ENCODE results near the gene SHISAL2A.
A peak's percentile ranks its signal among the peaks of the same experiment; 100 is the strongest.

The SHISAL2A gene

DNA sequence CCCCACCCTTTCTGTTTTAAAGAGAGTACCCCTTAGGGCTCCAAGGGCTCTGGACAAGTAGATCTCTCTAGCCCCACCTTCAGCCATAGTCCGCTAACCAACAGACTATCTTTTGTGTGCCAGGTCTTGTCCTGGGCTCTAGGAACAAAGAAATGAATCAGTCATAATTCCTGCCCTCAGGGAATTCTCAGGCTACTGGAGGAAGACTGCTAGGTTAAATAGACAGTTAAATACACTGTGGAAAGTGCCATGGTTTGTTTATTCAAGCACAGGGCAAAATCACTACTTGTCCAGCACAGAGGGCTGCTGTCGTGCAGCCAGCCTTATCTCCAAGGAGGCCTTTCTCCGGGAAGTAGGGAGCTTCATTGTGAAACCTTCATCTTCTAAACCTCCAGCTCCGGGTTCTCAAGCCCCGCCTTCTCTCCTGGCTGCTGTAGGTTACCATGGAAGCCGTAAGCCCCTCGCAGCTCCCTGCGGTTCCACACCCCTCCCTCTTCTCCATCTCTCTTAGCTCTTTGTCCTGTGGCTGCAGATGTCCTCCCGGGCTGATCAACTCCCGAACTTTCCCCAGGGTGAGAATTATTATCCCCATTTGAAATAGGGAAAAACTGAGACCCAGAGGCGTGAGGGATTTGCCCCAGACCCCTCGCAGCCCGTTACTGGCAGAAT lies 29.8 kb downstream of the SHISAL2A start:
- DNase-seq: peak; percentile 69

DNA sequence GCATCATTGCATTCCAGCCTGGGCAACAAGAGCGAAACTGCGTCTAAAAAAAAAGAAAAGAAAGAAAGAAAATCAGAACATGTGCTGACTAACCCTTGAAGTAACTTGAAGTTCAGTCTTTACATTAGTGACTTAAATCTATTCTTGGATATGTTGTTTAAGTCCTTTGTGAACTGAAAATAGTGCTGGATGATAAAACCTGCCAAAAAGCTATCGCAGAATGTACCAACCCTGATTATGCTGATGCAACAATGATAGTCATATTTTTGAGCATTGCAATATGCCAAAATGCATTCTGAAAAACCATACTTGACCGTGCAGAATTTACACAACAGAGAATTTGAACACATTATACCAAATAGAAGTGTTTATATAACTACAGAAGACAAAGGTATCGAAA lies 30.7 kb downstream of the SHISAL2A start:
- no peak for DNase-seq

DNA sequence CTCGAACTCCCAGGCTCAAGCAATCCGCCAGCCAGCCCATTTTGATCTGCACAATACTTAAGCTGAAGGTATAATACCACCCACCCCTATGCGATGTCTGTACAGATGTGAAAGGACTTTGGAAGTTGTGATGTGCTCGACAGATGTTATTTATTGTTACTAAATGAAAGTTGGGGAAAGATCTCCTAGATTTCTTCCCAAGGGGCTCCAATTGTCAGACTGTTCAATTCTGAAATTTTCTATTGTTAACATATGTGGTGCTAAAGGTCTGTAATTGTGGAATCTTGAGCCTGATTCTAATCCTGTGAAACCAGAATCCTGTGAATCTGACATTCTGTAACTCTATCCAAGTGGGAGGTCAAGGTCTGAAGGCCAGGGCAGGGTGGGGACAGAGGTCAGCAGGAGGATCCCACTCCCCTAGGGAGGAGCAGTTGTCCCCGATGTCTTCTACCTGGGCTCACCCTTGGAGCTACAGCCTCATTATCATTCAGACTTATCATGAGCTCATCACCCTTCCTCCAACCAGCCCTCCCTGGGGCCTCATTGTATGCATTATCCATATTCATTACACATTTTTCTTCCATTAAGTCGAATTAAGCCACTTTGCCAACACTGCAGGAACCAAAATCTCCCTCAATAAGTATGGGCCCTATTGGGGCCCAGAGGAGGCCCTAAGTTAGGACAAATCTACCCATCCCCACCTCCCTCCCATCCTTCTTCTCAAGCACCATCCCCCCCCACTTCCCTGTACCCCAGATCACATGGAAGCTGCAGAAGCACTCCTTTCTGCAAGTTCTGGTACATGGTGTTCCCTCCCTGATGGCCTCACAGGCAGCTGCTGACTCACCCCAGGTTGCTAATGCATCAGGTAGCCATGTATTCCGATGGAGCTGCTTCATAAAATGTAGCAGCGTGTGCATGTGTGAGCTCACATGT lies 32.3 kb downstream of the SHISAL2A start:
- DNase-seq: peak; percentile 5

DNA sequence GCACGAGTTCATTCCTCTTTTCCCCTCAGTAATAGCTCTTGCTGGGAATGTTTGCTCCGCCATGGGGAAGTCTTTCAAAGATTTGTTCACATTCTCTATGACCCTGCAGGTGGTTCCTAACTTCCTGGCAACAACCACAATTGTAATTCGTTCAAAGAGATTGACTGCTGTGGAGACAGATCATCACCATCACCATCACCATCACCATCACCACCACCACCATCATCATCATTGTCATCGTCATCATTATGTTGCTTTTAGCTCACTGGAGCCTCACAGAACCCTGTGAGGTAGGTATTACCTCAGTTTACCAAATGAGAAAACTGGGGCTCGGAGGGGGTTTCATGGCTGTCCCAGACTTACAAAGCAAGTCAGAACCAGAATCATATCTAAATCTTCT lies 34.3 kb downstream of the SHISAL2A start:
- DNase-seq: no peak

DNA sequence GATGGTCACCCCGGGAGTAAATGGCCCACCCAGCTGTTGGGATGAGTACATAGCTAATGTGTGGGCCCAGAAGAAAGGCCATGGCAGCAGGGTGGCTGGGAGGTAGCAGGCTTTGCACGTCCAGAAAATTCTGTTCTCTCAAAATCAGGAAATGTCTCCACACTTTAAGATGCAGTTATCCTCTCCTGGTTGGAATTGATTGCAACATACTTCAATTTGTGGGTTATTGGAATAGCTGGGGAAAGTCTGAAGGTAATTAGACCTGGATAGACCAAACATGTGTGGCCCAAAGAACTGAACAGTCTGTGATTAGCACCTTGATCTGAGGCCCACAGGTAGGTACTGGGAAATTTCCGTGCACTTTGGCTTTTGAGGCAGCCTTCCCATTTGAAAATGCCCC lies 35.0 kb downstream of the SHISAL2A start:
- no peak for DNase-seq

DNA sequence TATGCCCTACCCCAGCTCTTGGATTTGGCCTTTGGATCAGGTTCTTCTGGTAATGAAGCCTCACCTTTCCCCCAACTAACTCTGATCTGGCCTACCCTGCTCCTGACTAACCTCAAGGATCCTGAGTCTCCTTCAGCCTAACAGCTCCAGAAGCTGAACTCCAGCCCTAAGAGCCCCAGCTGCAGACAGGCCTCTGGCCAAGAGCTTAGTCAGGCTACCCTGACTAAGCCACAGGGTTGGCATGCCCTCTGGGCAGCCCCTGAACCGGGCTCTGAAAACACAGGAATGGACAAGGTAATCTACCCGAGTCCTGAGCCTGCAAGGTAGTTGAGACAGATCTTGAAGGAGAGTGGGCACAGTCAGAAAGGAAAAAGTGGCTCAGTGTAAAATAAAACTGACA lies 35.7 kb downstream of the SHISAL2A start:
- DNase-seq: no peak

DNA sequence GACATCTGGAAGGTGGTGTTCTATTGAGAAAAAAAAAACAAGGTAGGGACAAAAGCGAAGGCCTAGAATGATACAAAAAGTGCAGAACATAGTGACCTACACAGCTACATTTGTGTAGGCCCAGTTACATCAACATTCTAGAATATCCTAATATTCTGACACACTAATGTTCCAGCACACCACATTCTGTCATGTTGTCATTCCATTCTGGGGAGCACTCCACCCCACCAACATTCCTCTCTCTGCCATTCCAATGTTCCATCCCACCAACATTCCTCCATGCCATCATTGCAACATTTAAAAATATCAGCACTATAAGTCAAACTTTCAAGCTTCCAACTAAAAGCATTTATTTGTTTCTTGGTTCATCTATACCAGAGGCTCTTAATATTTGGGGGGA lies 36.7 kb downstream of the SHISAL2A start:
- no peak for DNase-seq

DNA sequence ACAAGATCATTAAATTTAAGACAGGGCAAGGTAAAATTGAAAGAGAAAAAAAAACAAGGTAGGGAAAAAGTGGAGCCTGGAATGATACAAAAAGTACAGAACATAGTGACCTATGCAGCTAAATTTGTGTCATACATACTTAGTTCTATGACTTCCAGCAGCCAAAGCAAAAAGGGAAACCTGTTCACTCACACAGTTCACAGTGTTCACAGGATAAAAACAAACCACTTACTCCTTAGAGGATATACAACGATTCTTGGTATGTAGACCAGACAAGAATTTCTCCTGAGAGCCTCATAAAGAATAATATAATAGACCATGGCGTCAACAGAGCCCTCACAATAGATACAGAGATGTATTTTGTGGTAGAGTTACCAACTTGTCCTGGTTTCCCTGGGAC lies 37.6 kb downstream of the SHISAL2A start:
- no peak for DNase-seq

DNA sequence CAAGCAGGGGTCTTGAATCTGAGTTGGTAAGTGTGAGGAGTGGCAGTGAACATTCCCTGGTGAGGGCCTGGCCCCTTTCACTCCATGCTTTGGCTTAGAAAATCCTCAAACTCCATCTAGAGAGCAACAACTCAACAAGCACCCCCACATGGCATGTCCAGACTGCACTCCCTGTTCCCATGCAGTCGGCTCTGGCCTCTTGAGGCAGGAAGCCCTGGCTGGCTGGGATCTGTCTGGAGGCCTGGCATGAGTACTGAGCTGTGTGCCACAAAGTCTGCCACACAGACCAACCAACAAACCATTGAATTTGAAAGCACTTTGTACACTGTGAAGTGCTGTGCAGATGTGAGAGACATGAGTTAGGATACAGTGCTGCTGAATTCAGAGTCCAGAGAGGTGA lies 40.0 kb downstream of the SHISAL2A start:
- no peak for DNase-seq

DNA sequence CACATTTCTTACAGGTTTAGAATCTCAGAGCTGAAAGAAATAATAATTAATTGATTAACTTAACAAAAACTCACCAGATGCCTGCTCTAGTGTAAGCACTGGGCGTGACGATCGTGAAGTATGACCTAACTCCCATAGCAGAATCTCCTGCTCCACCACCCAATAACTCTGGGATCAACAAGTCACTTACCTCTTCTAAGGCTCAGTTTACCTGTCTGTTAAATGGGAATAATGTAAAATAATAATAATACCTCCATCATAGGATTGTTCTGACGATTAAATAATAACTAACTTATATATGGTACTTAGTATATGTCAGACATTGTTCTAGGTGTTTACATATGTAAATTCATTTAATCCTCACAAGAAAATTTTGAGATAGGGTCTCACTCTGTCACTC lies 40.5 kb downstream of the SHISAL2A start:
- DNase-seq: no peak

DNA sequence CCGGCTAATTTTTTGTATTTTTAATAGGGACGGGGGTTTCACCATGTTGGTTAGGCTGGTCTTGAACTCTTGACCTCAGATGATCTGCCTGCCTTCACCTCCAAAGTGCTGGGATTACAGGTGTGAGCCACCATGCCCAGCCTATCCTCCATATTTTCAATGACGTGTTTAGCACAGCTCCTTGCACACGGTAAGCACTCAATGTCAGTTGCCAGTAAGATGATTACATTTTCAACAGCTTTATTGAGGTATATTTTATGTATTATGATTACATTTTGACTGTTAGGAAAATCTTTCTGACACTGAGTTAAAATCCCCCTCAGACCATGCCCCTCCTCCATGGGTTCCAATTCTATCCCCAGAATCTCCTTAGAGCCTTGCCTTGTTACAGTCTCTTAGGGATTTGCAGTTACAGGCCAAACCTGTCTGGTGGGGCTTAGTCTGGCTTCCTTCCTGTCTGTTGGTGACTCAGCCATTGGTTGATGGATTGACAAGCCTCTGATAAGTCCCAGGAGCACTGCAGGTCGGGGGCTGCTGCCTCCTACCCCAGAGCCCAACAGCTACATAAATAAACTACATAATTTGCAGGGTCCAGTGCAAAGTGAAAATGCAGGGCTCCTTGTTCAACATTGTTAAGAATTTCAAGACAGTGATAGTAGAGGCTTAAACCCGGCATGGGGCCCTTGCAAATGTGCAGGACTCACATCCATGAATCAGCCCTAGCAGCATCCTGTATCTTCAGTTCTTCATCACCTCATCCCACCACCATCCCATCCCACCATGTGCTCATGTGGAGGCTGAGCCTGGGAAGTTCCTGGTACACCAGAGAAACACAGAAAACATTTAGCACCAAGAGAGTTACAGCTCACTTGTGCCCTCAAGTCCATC lies 41.8 kb downstream of the SHISAL2A start:
- DNase-seq: no peak

DNA sequence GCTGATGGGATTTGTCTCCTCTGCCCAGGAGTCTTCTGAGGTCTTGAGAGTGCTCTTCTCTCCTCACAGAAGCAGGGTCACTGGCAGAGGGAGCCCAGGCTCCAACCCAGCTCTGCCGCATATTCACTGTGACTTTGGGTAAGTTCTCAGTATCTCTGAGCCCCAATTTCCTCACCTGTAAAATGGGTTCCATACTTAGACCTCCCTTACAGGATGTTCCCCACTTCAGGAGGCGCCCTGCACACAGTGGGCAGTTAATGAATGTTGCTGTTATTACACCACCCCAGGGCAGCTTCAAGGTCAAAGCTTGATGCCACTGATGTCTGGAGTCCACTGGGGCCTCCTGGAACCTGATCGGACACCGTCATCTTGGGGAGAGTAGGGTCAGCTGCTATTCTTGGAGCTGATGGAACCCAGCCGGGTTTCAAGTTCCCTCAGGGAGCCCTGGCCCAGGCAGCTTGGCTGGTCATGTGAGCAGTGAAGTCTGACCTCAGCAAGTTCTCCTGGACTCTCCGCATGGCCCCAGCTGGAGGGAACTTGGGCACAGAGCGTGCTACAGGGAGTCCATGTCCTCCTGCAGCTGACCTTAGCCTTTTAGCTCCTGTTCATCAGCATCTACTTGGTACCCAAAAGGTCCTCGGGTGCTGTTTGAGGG lies 43.4 kb downstream of the SHISAL2A start:
- no peak for DNase-seq

DNA sequence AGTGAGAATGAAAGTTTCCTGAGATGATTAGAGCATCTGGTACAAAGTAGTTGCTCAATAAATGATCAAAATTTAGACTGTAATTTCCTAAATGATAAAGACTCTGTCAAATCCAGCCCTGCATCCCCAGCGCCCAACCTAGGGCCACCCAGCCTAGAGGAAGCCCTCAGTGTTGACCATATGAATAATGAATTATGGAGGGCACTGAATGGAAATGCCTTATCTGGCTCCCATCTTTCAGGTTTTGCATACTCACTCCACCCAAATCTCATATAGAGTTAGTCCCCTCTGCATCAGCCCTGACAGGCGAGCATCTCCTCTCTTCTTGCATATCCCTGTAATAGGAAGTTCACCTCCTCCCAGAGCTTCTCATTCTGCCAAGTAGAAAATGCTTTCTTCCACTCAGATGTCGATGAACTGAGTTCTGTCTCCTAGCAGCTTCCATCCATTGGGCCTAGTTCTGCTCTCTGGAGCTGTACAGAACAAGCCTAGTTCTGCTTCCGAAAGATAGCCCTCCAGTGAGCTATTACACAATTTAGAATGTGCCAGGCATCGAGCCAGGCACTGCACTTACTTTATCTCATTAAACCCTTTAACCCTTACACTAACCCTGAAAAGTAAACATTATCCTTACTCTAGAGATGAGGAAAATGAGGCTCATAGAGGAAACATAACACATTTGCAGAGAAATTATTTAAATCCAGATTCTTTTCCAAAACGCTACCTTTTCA lies 44.3 kb downstream of the SHISAL2A start:
- no peak for DNase-seq

DNA sequence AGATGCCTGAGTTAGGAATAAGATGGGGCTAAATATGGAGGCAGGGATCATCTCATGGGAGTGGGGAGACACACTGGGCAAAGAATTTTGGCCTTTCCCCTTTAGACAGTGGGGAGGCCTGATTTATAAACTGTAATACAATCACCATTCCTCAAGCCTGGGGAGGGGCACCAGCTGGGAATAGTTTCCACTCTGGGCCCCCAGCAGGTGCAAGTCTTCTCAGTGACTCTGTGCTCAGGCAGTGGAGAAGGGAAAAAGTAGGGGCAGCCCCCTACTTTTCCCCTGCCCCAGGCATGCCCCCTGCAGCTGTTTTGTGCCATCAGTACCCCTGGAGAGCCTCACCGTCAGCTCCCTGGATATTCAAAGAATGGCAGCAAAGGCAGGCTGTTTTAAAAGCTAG lies 46.1 kb downstream of the SHISAL2A start:
- DNase-seq: no peak

DNA sequence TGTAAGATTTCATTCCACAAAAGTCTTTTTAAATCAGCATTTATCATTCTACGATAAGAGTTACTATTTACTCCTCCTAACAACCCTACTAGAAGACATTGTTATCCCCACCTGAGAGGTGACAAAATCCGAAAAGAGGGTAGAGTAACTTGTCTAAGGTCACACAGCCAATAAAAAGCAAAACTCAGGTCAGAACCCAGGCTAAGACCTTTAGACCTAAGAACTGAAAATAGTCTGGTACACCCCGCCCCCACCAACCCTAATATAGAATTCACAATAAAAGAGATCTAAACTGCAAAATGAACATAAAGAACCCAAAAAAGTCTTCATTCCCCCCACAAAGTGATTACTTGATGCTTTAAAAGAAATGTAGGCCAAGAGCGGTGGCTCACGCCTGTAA lies 46.5 kb downstream of the SHISAL2A start:
- DNase-seq: no peak

DNA sequence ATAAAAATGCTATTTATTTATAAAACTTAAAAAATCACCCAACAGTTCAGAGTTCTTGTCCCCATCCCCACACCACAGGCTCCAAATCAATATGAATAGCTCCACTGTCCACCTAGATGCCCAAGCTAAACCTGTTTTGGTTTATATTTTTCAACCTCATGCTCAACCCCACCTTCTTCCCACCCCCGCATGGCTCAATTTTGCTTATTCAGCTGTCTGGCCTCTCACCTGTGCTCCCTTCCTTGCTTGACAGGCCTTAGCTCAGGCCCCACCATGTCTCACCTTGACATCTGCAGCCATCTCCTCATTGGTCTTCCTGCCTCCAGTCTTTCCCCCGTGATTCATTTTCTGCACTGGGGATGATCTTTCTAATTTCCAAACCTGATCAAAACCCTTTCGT lies 47.4 kb downstream of the SHISAL2A start:
- no peak for DNase-seq

DNA sequence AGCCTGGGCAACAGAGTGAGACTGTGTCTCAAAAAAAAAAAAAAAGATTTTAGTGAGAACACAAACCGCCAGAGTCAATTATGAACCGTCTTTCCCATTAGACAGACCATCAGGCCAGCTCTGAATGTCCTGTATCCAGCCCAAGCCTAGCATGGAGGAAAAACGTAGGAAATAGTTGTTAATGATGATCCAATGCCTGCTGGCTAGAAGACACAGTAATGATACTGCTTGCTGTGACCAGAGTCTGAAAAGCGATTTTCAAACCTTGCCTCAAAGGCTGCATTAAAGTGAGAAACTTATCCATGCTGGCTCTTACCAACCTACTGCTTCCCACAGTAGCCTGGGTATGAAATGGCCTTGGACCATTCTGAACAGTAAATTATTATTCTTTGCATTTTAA lies 48.2 kb downstream of the SHISAL2A start:
- DNase-seq: no peak

DNA sequence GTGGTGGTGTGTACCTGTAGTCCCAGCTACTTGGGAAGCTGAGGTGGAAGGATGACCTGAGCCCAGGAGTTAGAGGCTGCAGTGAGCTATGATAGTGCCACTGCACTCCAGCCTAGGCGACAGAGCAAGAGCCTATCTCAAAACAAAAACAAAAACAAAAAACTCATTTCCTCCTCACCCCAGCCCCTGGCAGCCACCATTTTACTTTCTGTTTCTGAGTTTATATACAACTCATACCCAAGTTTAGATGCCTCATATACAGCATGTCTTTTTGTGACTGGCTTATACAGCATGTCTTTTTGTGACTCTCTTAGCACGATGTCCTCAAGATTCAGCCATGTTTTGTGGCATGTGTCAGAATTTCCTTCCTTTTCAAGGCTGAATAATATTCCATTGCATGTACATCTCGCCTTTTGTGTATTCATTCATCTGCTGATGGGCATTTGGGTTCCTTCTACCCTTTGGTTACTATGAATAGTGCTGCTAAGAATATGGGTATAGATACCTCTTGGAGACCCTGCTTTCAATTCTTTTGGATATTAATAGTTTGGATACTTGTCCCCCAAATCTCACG lies 50.5 kb downstream of the SHISAL2A start:
- no peak for DNase-seq

DNA sequence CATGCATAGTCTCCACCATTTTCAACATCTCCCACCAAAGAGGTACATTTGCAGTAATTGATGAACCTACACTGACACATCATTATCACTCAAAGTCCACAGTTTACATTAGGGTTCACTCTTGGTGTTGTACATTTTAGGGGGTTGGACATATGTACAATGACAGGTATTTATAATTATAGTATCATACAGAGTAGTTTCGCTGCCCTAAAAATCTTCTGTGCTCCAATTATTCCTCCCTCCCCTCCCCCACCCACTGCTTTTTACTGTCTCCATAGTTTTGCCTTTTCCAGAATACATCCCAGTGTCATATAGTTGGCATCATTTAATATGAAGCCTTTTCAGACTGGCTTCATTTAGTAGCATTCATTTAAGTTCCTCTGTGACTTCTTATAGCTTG lies 51.6 kb downstream of the SHISAL2A start:
- no peak for DNase-seq

DNA sequence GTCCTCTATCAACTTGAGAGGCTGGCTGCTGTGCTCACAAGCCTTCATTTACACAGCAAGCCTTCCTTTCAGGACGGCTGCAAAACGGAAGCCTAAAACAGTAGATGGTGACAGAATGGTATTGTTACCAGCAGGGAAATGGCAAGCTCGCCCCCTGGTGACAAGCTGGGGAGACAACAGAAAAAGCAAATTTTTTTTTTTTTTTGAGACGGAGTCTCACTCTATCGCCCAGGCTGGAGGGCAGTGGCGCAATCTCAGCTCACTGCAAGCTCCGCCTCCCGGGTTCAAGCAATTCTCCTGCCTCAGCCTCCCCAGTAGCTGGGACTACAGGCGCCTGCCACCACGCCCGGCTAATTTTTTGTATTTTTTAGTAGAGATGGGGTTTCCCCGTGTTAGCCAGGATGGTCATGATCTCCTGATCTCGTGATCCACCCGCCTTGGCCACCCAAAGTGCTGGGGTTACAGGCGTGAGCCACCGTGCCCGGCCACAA lies 53.3 kb downstream of the SHISAL2A start:
- peak; percentile 64 for DNase-seq

DNA sequence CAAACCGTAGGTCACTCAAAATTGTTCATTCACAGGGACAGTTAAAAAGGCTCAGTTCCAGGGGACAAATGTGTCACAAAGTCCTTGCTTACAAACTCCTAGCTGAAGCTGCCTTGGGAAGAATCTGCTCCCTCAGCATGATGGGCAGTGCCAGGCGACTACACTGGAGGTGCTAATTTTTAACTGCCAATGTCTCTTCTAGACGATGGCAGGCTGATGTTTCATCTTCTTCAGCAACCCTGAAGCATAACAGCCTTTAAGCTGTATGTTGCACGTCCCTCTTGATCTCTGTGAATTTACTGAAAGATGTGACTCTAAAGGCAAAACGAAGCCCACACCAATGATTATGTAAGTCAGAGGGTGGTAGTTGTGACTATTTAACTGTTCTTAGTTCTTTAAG lies 53.9 kb downstream of the SHISAL2A start:
- no peak for DNase-seq

DNA sequence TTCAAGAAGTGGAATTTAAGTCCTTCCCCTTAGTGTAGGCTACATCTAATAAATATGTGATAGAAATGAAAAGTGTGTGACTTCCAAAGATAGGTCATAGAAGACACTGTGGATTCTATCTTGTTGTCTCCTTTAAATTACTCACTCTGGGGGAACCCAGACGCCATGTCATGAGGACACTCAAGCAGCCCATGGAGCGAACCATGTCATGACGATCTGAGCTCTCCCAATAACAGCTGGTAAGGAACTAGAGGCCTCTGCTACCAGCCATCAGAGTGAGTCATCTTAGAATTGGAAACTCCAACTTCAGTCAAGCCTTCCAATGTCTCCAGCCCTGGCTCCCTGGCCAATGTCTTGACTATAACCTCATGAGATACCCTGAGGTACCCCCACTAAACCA lies 58.9 kb downstream of the SHISAL2A start:
- DNase-seq: no peak

Data from NCI-H1436 (cell line).